Ecto neural progenitor cell (in vitro differentiated cells): ENCODE data around the gene CD151.

Experiments used
- DNase-seq: peaks from one replicate; pipeline ENCODE4 v3.0.0-alpha.2; 2018; ENCODE audit warnings: low spot score

Gene CD151

GRCh38 chr11:871472-871871 is 38.7 kb downstream of the CD151 start:
- no peak for DNase-seq

GRCh38 chr11:872799-873198 is 40.0 kb downstream of the CD151 start:
- no peak for DNase-seq

GRCh38 chr11:873706-874105 is 41.0 kb downstream of the CD151 start:
- DNase-seq = no peak

GRCh38 chr11:875203-875602 is 42.5 kb downstream of the CD151 start:
- DNase-seq = no peak

- no peak for DNase-seq
Measured at GRCh38 chr11:875769-876301, 43.1 kb downstream of the CD151 start.

GRCh38 chr11:876545-876944 is 43.8 kb downstream of the CD151 start:
- no peak for DNase-seq

- no peak for DNase-seq
Measured at GRCh38 chr11:877565-877964, 44.8 kb downstream of the CD151 start.

- no peak for DNase-seq
Measured at GRCh38 chr11:880447-880846, 47.7 kb downstream of the CD151 start.

- no peak for DNase-seq
Measured at GRCh38 chr11:882596-882995, 49.8 kb downstream of the CD151 start.

- no peak for DNase-seq
Measured at GRCh38 chr11:883527-883926, 50.8 kb downstream of the CD151 start.

- DNase-seq = no peak
Measured at GRCh38 chr11:884578-885070, 51.9 kb downstream of the CD151 start.

- DNase-seq = no peak
Measured at GRCh38 chr11:886568-886967, 53.8 kb downstream of the CD151 start.

GRCh38 chr11:887589-887988 is 54.8 kb downstream of the CD151 start:
- DNase-seq = no peak
